Hematopoietic multipotent progenitor cell treated with erythropoietin and hydrocortisone succinate and interleukin-3 and kit ligand, for 6 days (in vitro differentiated cells): Measurements from ENCODE around the gene FAM156A.
A peak's percentile ranks its signal among the peaks of the same experiment; 100 is the strongest.
"Not testable (repeated sequence)": the region's sequence is repeated elsewhere in the genome, so short reads cannot be mapped to it uniquely, and the experiment has no call there.

Source experiments
- DNase-seq: peaks from one replicate; pipeline ENCODE4 v3.0.0-alpha.2; 2015

FAM156A gene

DNA sequence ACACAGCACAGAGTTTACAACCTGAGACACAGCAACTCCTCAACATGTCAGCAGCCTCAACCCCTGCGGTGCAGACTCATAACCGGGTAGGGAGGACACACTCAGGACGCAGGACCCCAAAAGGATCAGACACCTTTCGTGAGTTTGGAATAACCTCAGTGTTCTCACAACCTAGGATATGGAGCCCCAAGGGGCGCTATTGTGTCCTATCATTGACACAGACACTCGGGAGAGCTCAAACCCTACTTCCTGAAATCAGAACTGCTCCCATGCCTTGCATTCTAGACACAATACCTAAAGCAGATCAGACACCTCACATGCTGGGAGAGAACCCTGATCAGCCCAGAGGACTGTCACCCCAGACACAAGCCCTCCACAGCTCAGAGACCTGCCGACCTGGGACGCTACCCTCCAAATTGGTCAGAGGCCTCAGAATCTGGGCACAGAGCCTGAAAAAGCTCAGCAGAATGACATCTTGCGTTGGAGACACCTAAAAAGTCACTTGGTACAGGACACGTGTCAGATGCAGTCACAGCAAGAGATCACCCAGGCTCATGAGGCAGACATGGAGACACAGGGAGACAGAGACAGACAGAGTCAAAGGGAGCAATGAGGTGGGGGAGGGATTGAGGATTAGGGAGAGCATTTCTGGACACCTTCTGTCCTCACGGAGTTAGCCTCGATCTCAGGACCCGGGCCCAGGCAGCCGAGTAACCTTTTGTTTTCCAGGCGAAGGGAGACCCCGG, 8.8 kb upstream of the FAM156A start:
- DNase-seq: not testable (repeated sequence)

DNA sequence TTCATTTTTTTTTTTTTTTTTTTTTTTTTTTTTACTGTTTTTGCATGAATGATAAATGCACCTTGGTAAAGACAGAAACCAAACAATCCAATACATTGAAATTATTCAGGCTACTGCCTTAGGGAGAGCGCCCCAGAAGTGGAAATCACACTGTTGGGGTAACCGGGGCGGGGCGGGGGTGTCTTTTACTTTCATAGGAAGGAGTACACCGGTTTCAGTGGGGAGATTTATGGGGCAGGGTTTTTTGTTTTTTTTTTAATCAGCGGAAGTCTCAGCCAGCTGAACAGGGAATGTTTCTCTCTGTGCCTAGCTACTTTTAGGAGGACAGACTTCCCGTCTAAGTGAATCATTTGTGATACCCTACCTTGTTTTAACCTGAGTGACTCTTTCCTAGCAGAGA, 643 bp upstream of the FAM156A start:
- DNase-seq: not testable (repeated sequence)

DNA sequence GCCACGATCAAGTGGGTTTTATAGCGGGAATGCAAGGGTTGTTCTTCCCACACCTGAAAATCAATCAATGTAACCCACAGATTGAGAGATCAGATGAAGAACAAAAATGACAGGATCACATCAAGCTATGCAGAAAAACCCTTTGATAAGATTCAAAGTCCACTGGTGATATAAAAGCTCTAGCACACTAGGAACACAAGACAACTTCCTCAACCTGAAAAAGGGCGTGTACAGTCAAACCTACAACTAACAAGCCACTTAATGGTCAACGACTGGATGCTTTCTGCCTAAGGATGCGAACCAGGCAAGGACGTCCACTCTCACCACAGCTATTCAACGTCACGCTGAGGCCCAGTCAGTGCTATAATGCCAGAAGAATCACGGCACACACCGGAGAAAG, 8.4 kb downstream of the FAM156A start:
- not testable (repeated sequence) for DNase-seq

DNA sequence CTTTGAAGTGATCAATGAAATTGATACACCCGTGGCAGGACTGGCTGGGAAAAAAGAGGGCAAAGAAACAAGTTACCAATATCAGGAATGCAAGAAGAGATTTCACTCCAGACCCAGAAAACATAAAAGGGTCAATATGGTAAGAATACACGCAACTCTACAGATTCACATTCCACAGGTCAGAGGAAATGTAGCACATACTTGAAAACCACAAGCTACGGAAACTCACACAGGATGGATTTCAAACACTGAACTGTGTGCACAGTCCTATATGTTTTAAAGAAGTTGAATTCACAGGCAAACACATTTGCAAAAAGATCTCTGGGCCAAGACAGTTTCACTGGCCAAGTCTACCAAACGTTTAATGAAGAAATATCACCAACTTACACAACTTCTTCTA, 9.0 kb downstream of the FAM156A start:
- not testable (repeated sequence) for DNase-seq

DNA sequence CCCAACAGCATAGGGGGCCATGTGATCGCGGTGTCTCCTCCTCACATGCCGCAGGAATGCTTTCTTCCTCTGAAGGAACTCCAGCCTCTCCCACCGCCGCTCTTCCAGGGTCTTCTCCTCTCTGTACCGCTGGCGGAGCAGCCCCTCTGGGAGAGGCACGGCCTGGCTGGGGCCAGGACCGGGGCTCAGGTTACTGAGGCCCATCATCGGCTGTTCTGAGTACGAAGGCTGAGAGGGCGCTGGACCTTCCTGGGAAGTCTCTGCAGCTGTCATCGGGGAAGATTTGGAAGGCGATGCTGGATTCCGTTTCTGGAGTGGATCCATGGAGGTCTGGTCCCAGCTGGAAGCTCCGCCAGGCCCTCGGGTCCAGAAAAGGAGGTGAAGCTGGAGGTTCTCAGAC, 10.1 kb downstream of the FAM156A start:
- not testable (repeated sequence) for DNase-seq

DNA sequence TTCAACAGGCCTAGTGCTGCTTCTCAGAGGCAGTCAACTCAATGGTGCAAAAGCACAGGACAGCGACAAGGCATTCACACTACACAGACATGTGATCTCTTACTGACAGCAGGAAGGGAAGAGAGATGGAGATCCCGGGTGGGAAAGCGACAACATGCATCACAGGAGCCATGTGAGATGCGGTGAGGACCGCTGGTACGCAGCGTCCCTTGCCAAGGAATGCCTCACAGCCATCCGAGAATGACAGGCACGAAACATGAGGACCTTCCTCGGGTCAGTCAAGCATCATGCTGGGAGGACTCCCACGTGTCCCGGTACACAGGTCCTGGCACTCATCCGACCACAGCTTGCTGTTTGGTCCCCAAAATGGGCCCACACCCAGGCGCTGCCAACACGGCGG, 10.8 kb downstream of the FAM156A start:
- not testable (repeated sequence) for DNase-seq

DNA sequence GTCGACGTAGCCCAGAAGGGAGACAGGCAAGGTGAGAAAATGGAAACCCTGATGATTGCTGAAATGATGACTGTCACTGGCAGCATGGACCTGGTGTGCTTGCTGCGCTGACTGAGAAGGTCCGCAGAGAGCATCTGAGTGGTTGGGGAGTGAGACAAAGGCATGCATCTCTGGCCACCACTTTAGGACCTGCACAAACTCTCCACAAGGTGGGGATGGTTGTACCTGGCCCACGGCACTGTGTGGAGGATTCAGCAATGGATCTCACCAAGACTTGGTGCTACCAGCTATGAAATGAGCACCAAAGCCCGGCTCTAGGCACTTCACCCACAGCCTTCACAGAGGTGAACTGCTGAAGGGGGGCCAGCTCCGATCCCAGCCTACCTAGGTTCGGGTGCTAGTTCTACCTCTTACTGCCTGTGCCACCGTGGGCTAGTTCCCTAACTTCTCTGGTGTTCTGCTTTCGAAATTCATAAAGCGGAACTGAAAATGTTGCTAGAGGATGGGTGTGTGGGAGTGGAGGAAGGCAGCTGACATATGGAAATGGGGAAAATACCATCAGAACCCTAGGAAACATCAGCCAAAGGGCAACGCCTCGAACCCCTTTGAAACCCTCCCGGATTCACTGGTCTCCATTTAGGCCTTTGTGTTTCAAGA, 12.4 kb downstream of the FAM156A start:
- not testable (repeated sequence) for DNase-seq

DNA sequence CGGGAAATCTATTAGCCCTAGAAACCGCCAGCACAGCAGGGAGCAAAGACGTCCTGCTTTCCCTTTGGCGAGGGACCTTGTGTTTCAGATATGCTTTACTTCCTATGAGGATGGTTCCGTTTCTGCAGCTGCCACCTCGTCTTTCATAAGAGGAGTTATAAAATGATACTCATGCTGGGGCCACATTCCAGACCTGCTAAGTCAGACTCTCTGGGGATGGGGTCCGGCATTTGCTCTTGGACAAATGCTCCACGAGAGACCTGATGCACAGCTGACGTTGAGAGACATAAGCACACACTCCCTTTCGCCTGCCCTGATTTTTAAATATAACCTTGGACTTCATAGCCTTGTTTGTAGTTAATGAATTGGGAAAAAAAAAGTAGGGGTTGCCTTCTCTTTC, 16.6 kb downstream of the FAM156A start:
- not testable (repeated sequence) for DNase-seq

DNA sequence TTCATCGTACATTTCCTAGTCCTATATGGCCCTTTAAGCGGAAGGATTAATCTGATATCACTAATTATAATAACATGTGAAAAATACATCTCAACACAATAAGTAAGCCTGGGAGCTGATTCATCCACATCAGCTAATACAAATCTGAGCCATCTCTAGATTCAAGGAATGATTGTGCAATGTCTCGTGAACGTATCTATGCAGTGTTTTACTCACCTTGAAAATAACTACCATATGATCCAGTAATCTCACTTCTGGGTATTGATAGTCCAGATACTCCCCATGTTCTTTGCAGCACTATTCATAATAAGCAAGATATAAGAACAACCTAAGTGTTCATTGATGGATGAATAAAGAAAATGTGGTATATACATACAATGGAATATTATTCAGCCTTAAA, 17.6 kb downstream of the FAM156A start:
- not testable (repeated sequence) for DNase-seq

DNA sequence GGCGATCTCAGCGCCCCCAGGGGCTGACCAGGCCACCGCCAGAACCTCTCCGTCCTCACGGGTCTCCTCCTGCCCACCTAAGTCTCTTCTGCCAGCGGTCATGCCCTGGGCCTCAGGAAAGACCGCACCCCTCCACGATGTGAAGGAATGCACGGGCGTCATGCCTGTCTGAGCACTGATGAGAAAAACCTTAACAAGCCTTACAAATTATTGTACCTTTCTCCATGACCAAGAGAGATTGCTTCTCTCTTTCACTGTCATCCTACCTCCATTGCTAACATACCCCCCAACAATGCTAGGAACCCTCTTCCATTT, 22.9 kb downstream of the FAM156A start:
- DNase-seq: not testable (repeated sequence)

DNA sequence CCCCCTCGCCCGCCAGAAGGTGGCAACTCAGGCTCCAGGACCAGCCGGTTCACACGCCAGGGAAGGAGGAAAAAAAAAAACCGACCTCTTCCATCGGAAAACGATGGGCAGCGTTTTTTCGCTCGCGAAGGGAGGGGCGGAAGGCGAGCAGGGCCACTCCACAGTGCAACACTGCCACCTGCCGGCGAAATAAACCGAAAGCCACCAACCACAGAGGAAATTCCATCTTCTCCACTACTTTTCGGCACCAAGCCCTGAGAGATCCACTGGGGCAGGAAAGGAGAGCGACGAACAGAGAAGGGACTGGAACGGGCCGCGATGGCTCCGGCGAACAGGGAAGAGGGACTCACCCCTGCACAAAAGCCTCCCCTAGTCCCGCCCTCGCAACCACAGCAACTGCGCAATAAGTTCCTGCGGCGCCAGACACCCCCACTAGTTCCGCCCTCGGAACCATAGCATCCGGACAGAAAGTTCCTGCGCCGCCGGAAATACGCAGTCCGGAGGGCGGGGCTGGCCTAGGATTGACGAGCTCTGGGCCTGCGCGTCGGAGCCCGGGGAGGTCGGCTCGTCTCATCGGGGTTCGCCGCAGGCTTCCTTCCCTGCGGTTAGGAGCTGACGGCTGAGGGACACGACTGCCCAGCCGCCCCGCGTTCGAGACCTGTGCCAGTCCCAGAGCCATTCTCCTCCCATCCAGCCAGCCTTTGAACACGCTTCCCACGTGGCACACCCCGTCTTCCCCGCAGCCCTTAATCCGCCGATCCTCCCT, 23.4 kb downstream of the FAM156A start:
- peak; percentile 94 for DNase-seq

DNA sequence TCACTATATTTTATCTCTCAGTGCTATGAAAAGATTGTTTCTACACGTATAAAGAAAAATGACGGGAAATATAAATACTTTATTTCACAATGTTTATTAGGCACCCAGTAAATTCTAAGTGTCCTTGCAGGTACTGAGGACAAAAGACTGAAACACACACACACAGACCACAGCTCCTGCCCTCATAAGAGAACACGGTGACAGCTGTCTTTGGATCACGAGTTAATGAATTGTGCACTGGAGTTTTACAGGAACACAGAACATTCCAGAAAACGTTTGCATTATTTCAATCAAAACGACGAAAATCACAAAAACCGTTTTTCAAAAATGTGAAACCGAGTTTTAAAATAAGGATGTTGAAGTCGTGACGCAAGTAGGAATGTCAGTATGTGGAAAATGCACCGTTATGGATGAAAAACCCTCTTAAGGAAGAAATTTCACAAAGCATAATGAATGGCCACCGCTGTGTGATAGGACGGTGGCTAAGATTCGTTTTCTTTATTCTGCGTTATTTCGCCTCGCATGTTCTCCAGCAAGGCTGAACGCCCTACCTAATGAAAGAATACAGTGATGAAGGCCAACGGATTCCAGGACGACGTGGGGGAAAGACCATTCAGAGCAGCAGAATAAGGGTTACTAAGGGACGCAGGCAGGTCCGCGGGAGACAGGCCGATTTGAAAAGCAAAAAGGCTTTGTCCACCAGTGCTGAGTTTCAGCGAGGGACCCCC, 24.2 kb downstream of the FAM156A start:
- peak; percentile 9 for DNase-seq

DNA sequence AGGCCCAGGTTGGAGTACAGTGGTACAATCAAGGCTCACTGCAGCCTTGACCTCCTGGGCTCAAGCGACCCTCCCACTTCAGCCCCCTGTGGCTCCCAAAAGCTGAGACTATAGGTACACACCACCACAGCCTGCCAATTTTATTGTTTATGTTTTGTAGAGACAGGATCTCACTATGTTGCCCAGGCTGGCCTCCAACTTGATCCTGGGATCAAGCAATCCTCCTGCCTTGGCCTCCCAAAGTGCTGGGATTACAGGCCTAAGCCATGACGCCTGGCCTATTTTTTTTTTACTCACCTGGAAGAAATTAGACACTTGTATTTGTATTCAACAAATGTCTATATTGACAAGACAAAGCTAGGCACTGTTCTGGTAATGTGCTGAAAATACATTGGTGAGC, 25.1 kb downstream of the FAM156A start:
- DNase-seq: no peak

DNA sequence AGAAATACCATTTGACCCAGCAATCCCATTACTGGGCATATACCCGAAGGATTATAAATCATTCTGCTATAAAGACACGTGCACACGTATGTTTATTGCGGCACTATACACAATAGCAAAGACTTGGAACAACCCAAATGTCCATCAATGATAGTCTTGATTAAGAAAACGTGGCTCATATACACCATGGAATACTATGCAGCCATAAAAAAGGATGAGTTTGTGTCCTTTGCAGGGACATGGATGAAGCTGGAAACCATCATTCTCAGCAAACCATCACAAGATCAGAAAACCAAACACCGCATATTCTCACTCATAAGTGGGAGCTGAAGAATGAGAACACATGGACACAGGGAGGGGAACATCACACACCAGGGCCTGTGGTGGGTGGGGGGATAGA, 28.1 kb downstream of the FAM156A start:
- not testable (repeated sequence) for DNase-seq

DNA sequence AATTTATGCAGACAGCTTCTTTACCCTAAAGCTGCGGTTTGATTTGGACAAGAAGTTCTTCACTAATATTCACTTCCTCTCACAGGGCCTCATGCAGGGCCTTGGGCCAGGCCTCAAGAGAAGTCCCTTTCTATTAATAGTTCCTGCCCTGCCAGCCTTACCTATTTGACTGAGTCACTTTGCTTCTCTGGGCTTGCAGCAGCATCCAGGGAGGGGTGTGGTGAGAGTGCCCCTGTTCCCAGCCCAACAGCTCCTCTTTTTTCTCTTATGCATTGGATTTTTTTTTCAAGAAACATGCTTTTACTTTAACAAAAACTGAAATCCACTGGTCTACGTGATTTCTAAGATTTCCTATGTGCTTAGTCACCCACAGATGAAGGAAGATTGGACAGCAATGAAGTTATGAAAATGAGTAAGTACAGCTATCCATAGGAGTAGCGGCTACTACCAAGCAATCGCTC, 34.5 kb downstream of the FAM156A start:
- peak; percentile 10 for DNase-seq

DNA sequence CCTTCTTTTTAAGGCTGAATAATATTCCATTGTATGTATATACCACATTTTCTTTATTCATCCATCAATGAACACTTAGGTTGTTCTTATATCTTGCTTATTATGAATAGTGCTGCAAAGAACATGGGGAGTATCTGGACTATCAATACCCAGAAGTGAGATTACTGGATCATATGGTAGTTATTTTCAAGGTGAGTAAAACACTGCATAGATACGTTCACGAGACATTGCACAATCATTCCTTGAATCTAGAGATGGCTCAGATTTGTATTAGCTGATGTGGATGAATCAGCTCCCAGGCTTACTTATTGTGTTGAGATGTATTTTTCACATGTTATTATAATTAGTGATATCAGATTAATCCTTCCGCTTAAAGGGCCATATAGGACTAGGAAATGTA, 43.6 kb downstream of the FAM156A start:
- DNase-seq: not testable (repeated sequence)

DNA sequence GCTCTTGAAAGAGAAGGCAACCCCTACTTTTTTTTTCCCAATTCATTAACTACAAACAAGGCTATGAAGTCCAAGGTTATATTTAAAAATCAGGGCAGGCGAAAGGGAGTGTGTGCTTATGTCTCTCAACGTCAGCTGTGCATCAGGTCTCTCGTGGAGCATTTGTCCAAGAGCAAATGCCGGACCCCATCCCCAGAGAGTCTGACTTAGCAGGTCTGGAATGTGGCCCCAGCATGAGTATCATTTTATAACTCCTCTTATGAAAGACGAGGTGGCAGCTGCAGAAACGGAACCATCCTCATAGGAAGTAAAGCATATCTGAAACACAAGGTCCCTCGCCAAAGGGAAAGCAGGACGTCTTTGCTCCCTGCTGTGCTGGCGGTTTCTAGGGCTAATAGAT, 44.6 kb downstream of the FAM156A start:
- DNase-seq: not testable (repeated sequence)

DNA sequence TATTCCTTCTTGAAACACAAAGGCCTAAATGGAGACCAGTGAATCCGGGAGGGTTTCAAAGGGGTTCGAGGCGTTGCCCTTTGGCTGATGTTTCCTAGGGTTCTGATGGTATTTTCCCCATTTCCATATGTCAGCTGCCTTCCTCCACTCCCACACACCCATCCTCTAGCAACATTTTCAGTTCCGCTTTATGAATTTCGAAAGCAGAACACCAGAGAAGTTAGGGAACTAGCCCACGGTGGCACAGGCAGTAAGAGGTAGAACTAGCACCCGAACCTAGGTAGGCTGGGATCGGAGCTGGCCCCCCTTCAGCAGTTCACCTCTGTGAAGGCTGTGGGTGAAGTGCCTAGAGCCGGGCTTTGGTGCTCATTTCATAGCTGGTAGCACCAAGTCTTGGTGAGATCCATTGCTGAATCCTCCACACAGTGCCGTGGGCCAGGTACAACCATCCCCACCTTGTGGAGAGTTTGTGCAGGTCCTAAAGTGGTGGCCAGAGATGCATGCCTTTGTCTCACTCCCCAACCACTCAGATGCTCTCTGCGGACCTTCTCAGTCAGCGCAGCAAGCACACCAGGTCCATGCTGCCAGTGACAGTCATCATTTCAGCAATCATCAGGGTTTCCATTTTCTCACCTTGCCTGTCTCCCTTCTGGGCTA, 48.9 kb downstream of the FAM156A start:
- DNase-seq: not testable (repeated sequence)

DNA sequence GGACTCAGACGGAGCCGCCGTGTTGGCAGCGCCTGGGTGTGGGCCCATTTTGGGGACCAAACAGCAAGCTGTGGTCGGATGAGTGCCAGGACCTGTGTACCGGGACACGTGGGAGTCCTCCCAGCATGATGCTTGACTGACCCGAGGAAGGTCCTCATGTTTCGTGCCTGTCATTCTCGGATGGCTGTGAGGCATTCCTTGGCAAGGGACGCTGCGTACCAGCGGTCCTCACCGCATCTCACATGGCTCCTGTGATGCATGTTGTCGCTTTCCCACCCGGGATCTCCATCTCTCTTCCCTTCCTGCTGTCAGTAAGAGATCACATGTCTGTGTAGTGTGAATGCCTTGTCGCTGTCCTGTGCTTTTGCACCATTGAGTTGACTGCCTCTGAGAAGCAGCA, 50.4 kb downstream of the FAM156A start:
- not testable (repeated sequence) for DNase-seq

DNA sequence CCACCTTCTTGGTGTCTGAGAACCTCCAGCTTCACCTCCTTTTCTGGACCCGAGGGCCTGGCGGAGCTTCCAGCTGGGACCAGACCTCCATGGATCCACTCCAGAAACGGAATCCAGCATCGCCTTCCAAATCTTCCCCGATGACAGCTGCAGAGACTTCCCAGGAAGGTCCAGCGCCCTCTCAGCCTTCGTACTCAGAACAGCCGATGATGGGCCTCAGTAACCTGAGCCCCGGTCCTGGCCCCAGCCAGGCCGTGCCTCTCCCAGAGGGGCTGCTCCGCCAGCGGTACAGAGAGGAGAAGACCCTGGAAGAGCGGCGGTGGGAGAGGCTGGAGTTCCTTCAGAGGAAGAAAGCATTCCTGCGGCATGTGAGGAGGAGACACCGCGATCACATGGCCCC, 51.2 kb downstream of the FAM156A start:
- not testable (repeated sequence) for DNase-seq

DNA sequence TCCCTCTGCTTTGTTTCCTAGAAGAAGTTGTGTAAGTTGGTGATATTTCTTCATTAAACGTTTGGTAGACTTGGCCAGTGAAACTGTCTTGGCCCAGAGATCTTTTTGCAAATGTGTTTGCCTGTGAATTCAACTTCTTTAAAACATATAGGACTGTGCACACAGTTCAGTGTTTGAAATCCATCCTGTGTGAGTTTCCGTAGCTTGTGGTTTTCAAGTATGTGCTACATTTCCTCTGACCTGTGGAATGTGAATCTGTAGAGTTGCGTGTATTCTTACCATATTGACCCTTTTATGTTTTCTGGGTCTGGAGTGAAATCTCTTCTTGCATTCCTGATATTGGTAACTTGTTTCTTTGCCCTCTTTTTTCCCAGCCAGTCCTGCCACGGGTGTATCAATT, 52.2 kb downstream of the FAM156A start:
- not testable (repeated sequence) for DNase-seq

DNA sequence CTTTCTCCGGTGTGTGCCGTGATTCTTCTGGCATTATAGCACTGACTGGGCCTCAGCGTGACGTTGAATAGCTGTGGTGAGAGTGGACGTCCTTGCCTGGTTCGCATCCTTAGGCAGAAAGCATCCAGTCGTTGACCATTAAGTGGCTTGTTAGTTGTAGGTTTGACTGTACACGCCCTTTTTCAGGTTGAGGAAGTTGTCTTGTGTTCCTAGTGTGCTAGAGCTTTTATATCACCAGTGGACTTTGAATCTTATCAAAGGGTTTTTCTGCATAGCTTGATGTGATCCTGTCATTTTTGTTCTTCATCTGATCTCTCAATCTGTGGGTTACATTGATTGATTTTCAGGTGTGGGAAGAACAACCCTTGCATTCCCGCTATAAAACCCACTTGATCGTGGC, 52.8 kb downstream of the FAM156A start:
- not testable (repeated sequence) for DNase-seq
